Activated CD4-positive, alpha-beta T cell treated with anti-CD3 and anti-CD28 coated beads, Interleukin-2, Interleukin-6, amounts not matched to agents 100 ng/mL and 50 ng/mL, durations not matched to agents 16 hours and 8 hours (primary cell): Measurements from ENCODE around the gene SH2D5.
A peak's percentile ranks its signal among the peaks of the same experiment; 100 is the strongest.
"Not testable (repeated sequence)": the region's sequence is repeated elsewhere in the genome, so short reads cannot be mapped to it uniquely, and the experiment has no call there.

Experiments used
- DNase-seq: peaks from one replicate; pipeline ENCODE4 v3.0.0-alpha.2; 2020

Gene SH2D5

DNA sequence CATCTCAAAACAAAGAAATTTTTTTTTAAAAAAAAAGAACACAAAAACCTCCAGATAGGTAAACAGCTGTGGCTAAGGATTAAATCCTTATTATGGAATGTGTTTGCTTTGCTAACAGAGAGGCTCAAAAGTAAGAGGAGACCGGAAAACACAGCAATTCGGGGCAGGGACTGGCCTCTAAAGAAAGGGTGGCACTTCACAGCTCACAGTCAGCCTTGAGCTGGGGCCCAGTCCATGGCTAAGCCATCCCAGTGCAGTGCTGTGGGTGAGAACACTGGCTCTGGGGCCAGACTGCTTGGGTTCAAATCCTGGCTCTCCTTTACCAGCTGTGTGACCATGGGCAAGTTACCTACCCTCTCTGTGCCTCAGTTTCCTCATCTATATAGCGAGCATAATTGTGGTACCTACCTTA, 42.9 kb downstream of the SH2D5 start:
- no peak for DNase-seq

DNA sequence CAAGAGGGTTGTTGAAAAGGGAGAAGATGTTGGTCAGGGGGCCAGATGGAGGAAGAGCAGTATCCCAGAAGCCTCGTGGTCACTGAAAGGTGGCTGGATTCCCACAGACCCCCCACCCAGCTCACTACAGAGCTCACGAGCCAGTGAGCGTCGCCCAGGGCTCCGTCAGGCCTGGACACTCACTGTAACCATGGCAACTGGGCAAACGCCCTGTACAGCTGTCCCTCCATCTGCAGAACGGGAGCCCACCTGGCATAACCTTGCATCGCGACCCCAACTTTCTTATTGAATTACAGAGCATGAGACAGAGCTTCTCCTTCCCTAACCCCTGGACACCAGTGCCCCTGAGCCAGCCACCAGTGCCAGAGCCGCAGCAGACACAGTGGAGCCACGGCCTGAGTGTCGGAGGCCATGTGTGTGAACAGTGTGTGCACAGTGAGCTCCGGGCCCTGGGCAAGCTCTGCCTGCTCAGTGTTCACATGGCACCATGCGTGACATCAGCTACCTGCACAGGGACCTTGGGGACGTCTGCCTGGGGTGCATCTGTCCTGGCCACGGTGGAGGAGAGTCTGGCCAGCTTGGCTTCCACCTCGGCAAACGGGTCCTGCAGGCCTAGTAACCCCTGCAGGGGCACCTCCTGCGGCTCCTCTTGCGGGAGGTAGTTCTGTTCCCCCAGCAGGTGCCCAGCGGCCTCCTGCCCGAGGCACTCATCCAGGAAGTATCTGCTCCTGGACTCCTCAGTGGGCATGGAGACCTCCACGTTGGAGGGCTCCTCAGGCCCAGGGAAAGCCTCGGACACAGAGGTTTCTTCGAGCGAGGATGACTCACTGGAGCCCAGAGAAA, 45.4 kb downstream of the SH2D5 start:
- no peak for DNase-seq

DNA sequence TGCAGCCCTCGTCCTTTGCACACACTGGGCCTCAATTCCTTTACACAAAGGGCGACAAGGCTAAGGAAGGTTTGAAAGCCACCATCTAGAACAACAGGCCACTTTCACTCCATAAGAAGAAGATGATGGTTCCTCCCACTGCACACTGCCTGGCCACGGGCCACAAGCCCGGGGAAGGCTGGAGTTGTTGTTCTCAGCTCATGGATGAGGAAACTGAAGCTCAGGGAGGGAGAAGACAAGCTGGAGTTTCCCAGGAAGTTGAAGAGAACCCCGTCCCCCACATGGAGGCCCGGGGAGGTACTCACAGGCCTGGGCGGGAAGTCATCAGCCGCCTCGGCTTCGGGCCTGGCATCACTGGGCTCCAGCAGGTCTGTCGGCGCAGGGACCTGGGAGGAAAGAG, 46.8 kb downstream of the SH2D5 start:
- DNase-seq, result no peak

DNA sequence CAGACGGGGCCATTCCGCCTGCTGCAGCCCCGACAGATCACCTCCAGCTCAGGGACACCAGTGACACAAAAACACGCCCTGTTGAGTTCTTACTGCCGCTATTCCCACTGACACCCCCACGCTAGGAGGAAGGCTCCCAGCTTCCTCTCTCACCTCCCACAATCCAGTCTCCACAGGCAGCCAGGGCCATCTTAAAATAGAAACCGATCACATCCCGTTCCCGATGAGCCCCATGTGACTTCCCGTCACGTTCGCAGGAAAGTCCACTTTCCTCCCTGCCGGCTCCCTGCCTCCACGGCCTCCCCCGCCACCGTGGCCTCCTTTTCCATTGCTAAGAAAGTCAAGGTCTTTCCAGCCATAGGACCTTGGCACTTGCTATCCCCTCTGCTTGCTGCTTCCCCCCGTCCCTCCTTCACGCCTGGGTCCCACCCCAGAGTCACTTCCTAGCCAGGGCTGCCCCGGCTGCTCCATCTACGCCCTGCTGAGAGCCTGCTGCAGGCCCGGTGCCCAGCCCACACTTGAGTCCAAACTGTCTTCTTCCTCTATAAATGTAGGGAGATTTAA, 47.3 kb downstream of the SH2D5 start:
- DNase-seq, result no peak

DNA sequence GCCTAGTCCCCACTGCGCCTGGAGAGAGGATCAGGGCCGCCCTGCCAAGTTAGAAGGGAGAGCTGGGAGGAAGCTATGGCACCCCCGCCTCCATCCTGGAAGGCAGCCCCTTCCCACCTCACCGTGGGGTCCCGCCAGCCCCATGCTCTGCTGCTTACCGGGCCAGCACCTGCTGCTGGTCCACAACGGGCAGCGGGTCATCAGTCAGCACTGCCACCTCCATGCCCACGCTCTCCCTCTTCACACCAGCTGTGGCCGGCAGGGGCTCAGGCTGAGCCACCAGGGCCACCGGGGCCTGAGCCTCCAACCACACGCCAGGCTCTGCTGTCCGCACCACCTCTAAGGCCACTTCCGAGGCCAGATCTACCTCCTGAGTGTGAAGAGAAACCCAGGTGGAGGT, 47.9 kb downstream of the SH2D5 start:
- DNase-seq, result no peak

DNA sequence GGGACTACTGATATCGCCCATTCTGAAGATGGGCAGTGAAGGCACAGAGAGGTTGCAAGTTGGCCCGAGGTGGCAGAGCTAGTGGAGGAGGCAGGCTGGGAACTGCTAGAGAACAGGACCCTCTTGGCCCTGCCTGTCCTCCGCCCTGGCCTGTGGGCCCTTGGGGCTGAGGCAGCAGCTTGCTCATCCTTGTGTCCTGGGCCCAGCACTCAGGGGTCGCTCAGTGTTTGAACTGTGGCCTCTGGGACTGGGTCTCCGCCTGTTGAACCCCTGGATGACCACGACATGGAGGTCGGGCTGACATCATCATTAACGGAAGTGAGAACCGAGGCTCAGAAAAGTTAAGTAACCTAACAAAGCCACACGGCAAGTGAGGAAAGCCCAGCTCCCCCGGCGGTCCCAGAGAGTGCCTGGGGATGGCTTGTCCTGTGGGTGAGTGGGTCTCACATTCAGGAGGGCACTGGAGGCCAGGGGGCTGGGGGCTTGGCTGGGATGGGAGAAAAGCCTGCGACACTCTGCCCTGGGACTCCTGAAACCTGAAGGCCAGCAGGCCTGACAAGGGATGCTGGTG, 48.4 kb downstream of the SH2D5 start:
- DNase-seq, result no peak

DNA sequence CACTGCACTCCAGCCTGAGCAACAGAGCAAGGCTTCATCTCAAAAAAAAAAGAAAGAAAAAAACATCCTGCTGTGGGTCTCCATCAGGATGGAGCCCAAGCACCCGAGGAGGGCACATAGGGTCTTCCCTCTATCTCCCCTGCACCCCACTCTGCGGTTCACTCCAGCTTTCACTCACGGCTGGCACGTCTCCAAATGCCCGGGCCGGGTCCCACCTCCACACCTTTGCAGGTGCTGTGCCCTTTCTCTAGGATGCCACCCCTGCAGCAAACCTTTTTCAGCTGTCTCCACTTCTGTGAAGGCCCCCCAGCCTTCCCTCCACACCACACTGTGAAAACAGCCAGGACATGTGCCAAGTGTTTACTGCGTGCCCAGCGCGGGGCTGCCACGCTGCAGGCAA, 48.9 kb downstream of the SH2D5 start:
- no peak for DNase-seq

DNA sequence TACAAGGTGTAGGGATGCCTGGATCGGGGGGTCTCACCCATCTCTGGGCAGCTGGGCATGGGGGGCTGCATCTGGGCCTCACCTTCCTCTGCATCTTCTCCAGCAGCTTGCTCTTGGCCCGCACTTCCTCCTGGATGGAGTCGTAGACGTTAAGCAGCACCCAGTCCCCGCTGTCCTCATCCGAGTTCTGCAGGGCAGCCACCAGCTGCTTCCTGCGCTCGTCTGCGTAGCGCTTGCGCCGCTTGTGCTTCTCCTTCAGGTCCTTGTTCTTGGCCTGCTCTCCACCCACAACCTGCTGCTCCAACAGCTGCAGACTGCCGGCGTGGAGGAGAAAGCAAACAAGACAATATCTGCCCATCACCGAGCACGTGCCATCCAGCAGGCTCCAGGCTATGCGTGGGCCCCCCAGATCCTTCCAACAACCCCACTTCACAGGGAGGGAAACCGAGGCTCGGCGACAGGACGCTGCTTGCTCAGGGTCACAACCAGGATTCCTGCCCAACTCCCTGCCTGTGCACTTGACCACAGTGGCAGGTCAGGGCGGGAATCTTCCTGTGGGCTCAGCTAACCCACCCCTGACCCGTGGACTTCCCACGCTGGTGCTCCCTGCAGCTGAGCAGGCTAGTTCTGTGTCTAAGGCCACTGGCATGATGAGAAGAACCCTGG, 49.8 kb downstream of the SH2D5 start:
- no peak for DNase-seq

DNA sequence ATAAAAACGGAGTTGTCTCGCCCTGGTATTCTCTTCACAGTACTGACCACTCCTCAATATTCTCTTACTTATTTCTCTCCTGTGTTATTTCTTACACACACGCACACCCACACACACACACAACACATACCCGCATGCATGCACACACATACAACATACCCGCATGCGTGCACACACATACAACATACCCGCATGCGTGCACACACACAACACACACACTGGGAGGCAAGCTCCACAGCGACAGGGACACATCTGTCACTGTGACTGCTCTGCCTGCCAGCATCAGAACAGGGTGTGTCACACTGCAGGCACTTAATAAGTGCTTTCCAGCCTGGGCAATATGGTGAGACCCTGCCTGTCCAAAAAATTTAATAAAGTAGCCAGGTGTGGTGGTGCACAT, 50.5 kb downstream of the SH2D5 start:
- no peak for DNase-seq

DNA sequence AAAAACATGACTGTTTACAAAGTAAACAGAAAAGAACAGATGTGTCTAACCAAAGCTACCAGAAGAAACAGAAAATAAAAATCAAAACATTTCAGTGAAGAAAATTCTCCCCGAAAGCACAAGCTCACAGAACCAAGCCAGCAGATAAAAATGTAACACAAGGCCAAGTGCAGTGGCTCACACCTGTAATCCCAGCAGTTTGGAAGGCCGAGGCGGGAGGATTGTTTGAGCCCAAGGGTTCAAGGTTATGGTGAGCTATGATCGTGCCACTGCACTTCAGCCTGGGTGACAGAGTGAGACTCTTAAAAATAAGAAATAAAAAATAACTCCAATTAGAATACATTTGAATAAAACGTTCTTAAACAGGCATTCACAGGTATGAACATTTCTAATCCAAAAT, 52.2 kb downstream of the SH2D5 start:
- DNase-seq, result no peak

DNA sequence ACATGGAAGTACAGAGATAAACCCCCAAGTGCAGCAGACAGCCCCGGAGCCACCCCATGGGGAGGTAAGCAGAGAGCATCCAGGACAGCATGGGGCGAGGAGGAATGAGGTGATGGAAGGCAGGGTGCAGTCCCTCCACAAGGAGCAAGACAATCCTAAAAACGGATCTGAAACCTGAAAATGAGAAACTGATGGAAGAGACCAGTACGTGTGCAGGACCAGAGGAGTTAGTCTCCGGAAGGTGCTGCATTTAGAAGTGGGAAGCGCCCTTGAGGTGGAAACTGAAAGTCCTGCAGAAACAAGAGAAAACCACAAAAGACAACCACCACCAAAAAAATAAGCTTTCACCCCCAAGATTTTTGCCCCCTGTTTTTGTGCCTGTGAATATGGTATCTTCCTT, 53.9 kb downstream of the SH2D5 start:
- peak; percentile 47 for DNase-seq

DNA sequence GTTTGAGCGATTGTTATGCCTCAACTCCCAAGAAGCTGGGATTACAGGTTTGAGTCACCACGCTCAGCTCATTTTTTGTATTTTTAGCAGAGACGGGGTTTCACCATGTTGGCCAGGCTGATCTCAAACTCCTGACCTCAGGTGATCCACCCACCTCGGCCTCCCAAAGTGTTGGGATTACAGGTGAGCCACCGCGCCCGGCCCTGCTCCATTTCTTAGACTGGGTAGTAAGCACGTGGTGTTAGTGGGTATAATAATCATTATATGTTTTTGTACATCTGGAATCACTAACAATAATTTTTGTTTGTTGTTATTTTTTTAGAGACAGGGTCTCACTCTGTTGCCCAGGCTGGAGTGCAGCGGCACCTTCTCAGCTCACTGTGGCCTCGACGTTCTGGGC, 58.9 kb downstream of the SH2D5 start:
- DNase-seq, result not testable (repeated sequence)

DNA sequence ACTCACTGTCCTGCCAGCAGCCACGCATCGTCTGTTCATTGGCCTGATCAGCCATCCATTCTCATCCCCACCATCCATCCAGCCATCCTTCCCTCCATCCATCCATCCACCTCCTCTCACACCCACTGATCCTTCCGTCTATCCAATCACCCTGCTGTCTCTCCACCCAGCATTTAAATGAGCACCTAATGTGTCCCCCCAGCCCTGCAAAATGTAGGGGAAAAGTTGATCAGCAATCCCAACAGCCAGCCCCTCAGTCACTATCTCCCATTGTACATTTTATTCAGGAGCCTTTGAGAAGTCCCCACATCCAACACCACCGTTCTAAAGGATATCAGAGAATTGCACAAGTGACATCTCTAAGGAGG, 60.3 kb downstream of the SH2D5 start:
- DNase-seq, result no peak

DNA sequence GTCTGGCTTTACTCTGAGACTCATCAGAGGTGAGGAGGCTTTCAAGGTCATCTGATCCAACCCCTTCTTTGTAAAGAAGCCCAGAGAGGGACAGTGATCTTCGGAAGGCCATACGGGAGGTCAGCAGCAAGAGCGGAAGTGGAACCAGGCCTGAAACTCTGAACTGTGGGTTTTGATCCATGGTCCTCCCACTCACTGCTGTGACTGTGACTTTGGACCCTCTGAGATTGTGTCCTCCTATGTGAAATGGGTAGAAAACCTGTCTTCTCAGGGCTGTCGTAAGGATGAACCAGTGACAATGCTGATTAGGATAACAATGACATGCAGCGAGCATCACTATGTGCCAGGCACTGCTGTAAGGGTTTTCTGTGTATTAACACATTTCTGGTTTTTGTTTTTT, 61.6 kb downstream of the SH2D5 start:
- DNase-seq, result no peak
